Activated CD4-positive, alpha-beta memory T cell treated with anti-CD3 and anti-CD28 coated beads for 36 hours (primary cell): Measurements from ENCODE around the gene ABHD16A. TPM values are rescaled to one million over a fixed set of nuclear protein-coding genes. Genes with fewer than 3 reads are reported as not detected.
A peak's percentile ranks its signal among the peaks of the same experiment; 100 is the strongest.

ENCODE experiments used
- CTCF ChIA-PET: fragments of 350-600 bp; sonication (Branson Sonifier 250); formaldehyde crosslinking; loops from one replicate; lab custom pipeline; 2021; ENCODE audit warnings: antibody characterized with exemption, inconsistent platforms; lab: Charles Lee
- POLR2A ChIA-PET: fragments of 350-600 bp; sonication (Branson Sonifier 250); formaldehyde crosslinking; loops from one replicate; lab custom pipeline; 2021; ENCODE audit warnings: antibody characterized with exemption; lab: Charles Lee
- DNase-seq: peaks from one replicate; pipeline ENCODE4 v3.0.0-alpha.2; 2020
- H3K27ac Mint-ChIP-seq: one replicate; pipeline ENCODE4 v1.8.0; 2021; ENCODE audit warnings: mixed read lengths
- H3K27me3 Mint-ChIP-seq: one replicate; pipeline ENCODE4 v1.8.0; 2021; ENCODE audit warnings: mixed read lengths
- H3K36me3 Mint-ChIP-seq: one replicate; pipeline ENCODE4 v1.8.0; 2021; ENCODE audit warnings: mixed read lengths
- H3K4me1 Mint-ChIP-seq: one replicate; pipeline ENCODE4 v1.8.0; 2021; ENCODE audit warnings: low read depth, mixed read lengths
- H3K4me3 Mint-ChIP-seq: one replicate; pipeline ENCODE4 v1.8.0; 2021; ENCODE audit warnings: mild to moderate bottlenecking, mixed read lengths
- H3K9me3 Mint-ChIP-seq: one replicate; pipeline ENCODE4 v1.8.0; 2021; ENCODE audit warnings: mixed read lengths
- intact Hi-C: fragments of 100-400 bp; cut with micrococcal nuclease; formaldehyde crosslinking; loops from one replicate; pipeline ENCODE4 v1.15.1; 2023
- total RNA-seq, 2 experiments: library from RNA; stranded (reverse); gene quantifications; one replicate each; pipeline ENCODE4 v1.2.3, GENCODE V29; 2021

The ABHD16A gene
- total RNA-seq = 10 to 100 TPM; 29.1 to 29.6 TPM

- no peaks in the 10 kb centered on the region for H3K9me3 Mint-ChIP-seq
- intact Hi-C loops = loop anchor here (1.0 to 2.0 kb wide), 3 partner anchors 35 to 160 kb away; partner anchors contain the start of gene GPANK1
- H3K27me3 Mint-ChIP-seq = no peaks in the 10 kb centered on the region
- DNase-seq = peak; percentile 99
- peaks cover 3% of the 10 kb centered on the region for H3K36me3 Mint-ChIP-seq
- H3K4me1 Mint-ChIP-seq = peaks cover 17% of the 10 kb centered on the region
- ChIA-PET POLR2A (interaction anchor here (0.6 to 1.8 kb wide), 6 partner anchors 28 to 103 kb away, joined by 3 to 7 read pairs (median 3); partner anchors contain the start of genes BAG6, GPANK1 and MSH5), CTCF (interaction anchor here (0.7 to 1.3 kb wide), 6 partner anchors 27 to 112 kb away, joined by 3 to 7 read pairs (median 3); partner anchors contain the start of genes HSPA1A, HSPA1L and LSM2)
- peak within 1 kb of the TSS; percentile 99 for H3K4me3 Mint-ChIP-seq
- peak within 1 kb of the TSS; percentile 97 for H3K27ac Mint-ChIP-seq
These were observed at the start of gene ABHD16A for GRCh38 chr6:31702819-31703716. Gene ABHD16A (minus strand): TSS chr6:31703324. CDS start chr6:31703281, 43 bp downstream.

- CTCF ChIA-PET = interaction anchor here (1.0 to 1.2 kb wide), 2 partner anchors 17 to 73 kb away, joined by 5 read pairs; partner anchors contain the start of gene LY6G5C
- Mint-ChIP-seq H3K27ac (no peak overlapping the region), H3K4me3 (no peak overlapping the region), H3K27me3 (no peaks in the 10 kb centered on the region), H3K9me3 (no peaks in the 10 kb centered on the region), H3K36me3 (peaks cover 19% of the 10 kb centered on the region), H3K4me1 (no peaks in the 10 kb centered on the region)
- POLR2A ChIA-PET = interaction anchor here (2.3 kb wide), 1 partner anchor 12 kb away, joined by 7 read pairs; the partner anchor contains the start of gene MSH5
- intact Hi-C loops = no loop called here
- DNase-seq = no peak
These were observed 49.7 kb upstream of the ABHD16A start for GRCh38 chr6:31752739-31753319.

- no peaks in the 10 kb centered on the region for H3K27me3 Mint-ChIP-seq
- intact Hi-C loops = no loop called here
- no peak for DNase-seq
- no peaks in the 10 kb centered on the region for H3K9me3 Mint-ChIP-seq
- no peak overlapping the region for H3K27ac Mint-ChIP-seq
- no peak overlapping the region for H3K4me3 Mint-ChIP-seq
- ChIA-PET POLR2A (interaction anchor here (1.7 kb wide), 1 partner anchor 10 kb away, joined by 4 read pairs; the partner anchor contains the start of gene MSH5), CTCF (interaction anchor here (1.7 kb wide), 1 partner anchor 19 kb away, joined by 6 read pairs; no protein-coding TSS in a partner anchor)
- no peaks in the 10 kb centered on the region for H3K4me1 Mint-ChIP-seq
- H3K36me3 Mint-ChIP-seq = peaks cover 29% of the 10 kb centered on the region
These were observed 47.4 kb upstream of the ABHD16A start for GRCh38 chr6:31750411-31751022.

GRCh38 chr6:31749301-31750036 is 46.3 kb upstream of the ABHD16A start:
- H3K4me1 Mint-ChIP-seq = no peaks in the 10 kb centered on the region
- CTCF ChIA-PET = interaction anchor here (1.7 kb wide), 1 partner anchor 20 kb away, joined by 6 read pairs; no protein-coding TSS in a partner anchor
- DNase-seq = no peak
- no peak overlapping the region for H3K4me3 Mint-ChIP-seq
- H3K36me3 Mint-ChIP-seq = peaks cover 35% of the 10 kb centered on the region
- H3K27me3 Mint-ChIP-seq = no peaks in the 10 kb centered on the region
- no peak overlapping the region for H3K27ac Mint-ChIP-seq
- intact Hi-C loops = no loop called here
- POLR2A ChIA-PET = interaction anchor here (1.5 to 1.7 kb wide), 2 partner anchors 9 to 11 kb away, joined by 4 read pairs; partner anchors contain the start of gene MSH5
- no peaks in the 10 kb centered on the region for H3K9me3 Mint-ChIP-seq

GRCh38 chr6:31744422-31744821 is 41.3 kb upstream of the ABHD16A start:
- Mint-ChIP-seq H3K4me3 (no peak overlapping the region), H3K27ac (no peak overlapping the region), H3K36me3 (peaks cover 61% of the 10 kb centered on the region), H3K4me1 (peaks cover 18% of the 10 kb centered on the region), H3K9me3 (no peaks in the 10 kb centered on the region), H3K27me3 (no peaks in the 10 kb centered on the region)
- POLR2A ChIA-PET = no interaction called here
- DNase-seq = no peak
- CTCF ChIA-PET = interaction anchor here (1.6 kb wide), 1 partner anchor 25 kb away, joined by 5 read pairs; no protein-coding TSS in a partner anchor
- intact Hi-C loops = no loop called here

DNA sequence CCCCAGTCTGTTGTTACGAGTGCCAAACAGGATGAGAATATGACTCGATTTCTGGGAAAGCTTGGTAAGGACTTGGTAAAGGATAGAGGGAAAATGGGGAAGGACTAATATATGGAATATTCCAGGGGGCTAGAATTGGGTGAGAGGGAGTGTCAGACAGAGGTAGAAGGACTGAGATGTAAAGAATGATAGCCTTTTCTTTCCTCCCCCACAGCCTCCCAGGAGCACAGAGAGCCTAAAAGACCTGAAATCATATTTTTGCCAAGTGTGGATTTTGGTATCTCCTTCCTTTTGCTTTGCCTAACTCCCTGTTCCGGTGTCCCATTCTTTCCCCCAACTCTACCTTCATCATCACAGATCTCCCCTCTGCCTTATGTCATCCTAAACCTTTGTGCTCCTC is 39.8 kb upstream of the ABHD16A start:
- intact Hi-C loops = no loop called here
- H3K4me1 Mint-ChIP-seq = peaks cover 34% of the 10 kb centered on the region
- no peaks in the 10 kb centered on the region for H3K27me3 Mint-ChIP-seq
- no peak overlapping the region for H3K4me3 Mint-ChIP-seq
- H3K9me3 Mint-ChIP-seq = no peaks in the 10 kb centered on the region
- ChIA-PET POLR2A (no interaction called here), CTCF (interaction anchor here (1.0 kb wide), 1 partner anchor 27 kb away, joined by 3 read pairs; no protein-coding TSS in a partner anchor)
- no peak overlapping the region for H3K27ac Mint-ChIP-seq
- peaks cover 54% of the 10 kb centered on the region for H3K36me3 Mint-ChIP-seq
- no peak for DNase-seq

GRCh38 chr6:31741815-31742214 is 38.7 kb upstream of the ABHD16A start:
- ChIA-PET POLR2A (interaction anchor here (1.3 kb wide), 1 partner anchor 86 kb away, joined by 5 read pairs; the partner anchor contains the start of gene HSPA1B), CTCF (interaction anchor here (1.5 to 8.1 kb wide), 3 partner anchors 12 to 85 kb away, joined by 4 to 67 read pairs (median 40); partner anchors contain the start of gene DDAH2)
- H3K9me3 Mint-ChIP-seq = no peaks in the 10 kb centered on the region
- no peak for DNase-seq
- H3K4me1 Mint-ChIP-seq = peaks cover 45% of the 10 kb centered on the region
- intact Hi-C loops = no loop called here
- peaks cover 46% of the 10 kb centered on the region for H3K36me3 Mint-ChIP-seq
- no peak overlapping the region for H3K27ac Mint-ChIP-seq
- peak overlapping the region; percentile 94 for H3K4me3 Mint-ChIP-seq
- H3K27me3 Mint-ChIP-seq = no peaks in the 10 kb centered on the region

DNA sequence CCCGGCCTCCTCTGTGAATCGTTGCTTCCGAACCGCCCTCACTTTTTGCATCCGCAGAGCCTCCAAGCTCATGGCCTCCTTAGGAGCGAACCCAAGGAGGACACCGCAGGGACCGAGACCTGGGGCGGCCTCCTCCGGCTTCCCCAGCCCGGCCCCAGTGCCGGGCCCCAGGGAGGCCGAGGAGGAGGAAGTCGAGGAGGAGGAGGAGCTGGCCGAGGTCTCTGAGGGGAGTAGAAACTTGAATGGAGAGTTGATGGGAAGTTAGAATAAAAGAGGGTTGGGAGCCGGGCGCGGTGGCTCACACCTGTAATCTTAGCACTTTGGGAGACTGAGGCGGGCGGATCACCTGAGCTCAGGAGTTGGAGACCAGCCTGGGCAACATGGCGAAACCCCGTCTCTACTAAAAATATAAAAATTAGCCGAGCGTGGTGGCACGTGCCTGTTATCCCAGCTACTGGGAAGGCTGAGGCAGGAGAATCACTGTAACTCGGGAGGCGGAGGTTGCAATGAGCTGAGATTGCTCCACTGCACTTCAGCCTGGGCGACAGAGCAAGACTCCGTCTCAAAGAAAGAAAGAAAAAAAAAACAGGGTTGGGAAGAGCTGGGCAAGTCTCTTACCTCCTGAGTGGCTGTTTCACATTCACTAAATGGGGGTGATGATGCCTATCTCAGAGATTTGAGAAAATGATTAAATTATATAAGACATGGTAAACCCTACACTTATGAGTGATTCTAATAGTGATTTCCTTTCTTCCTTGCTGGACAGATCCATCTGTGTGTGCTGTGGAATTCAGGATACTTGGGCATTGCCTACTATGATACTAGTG is 37.5 kb upstream of the ABHD16A start:
- CTCF ChIA-PET = interaction anchor here (1.2 to 8.1 kb wide), 6 partner anchors 11 to 86 kb away, joined by 3 to 67 read pairs (median 13); partner anchors contain the start of genes DDAH2, LY6G5C and VARS1
- no peaks in the 10 kb centered on the region for H3K9me3 Mint-ChIP-seq
- no peaks in the 10 kb centered on the region for H3K27me3 Mint-ChIP-seq
- POLR2A ChIA-PET = interaction anchor here (0.7 to 2.1 kb wide), 17 partner anchors 9 to 388 kb away, joined by 3 to 7 read pairs (median 3); partner anchors contain the start of genes ABHD16A, DDAH2, DDX39B and EHMT2
- intact Hi-C loops = no loop called here
- H3K36me3 Mint-ChIP-seq = peaks cover 49% of the 10 kb centered on the region
- DNase-seq = peak; percentile 56
- H3K4me1 Mint-ChIP-seq = peaks cover 48% of the 10 kb centered on the region
- H3K4me3 Mint-ChIP-seq = peak overlapping the region; percentile 94
- peak overlapping the region; percentile 91 for H3K27ac Mint-ChIP-seq

GRCh38 chr6:31739639-31740396 is 36.7 kb upstream of the ABHD16A start, which contains the start of gene MSH5:
Gene MSH5 (plus strand): TSS chr6:31740005. CDS start chr6:31740467, 462 bp downstream.
- POLR2A ChIA-PET = interaction anchor here (0.6 to 3.4 kb wide), 25 partner anchors 9 to 1105 kb away, joined by 3 to 15 read pairs (median 3); partner anchors contain the start of genes ABHD16A, CSNK2B, DDAH2 and DDX39B
- peaks cover 48% of the 10 kb centered on the region for H3K36me3 Mint-ChIP-seq

More at GRCh38 chr6:31739639-31740396, 36.7 kb upstream of the ABHD16A start, which contains the start of gene MSH5:
- CTCF ChIA-PET = interaction anchor here (0.6 to 8.1 kb wide), 9 partner anchors 10 to 150 kb away, joined by 3 to 67 read pairs (median 14); partner anchors contain the start of genes DDAH2, LY6G5C and VARS1
- Mint-ChIP-seq H3K4me1 (peaks cover 48% of the 10 kb centered on the region), H3K27me3 (no peaks in the 10 kb centered on the region), H3K9me3 (no peaks in the 10 kb centered on the region), H3K27ac (peak within 1 kb of the TSS; percentile 91), H3K4me3 (peak within 1 kb of the TSS; percentile 94)
- intact Hi-C loops = loop anchor here (2.0 to 10.0 kb wide), 9 partner anchors 29 to 1175 kb away; partner anchors contain the start of genes ATP6V1G2, DXO, GPANK1 and HSPA1B
- DNase-seq = peak; percentile 99
